Right cardiac atrium (tissue), 5 donors: ENCODE results near the gene DMRTC2. TPM values are rescaled to one million over a fixed set of nuclear protein-coding genes. Genes with fewer than 3 reads are reported as not detected.

Experiments used
- ATAC-seq, 2 donors: fragments of 200-7000 bp; cut with Tn5 transposase; one replicate each; pipeline versions ENCODE4 v1.8.0 to v1.9.1; 2020; ENCODE audit warnings: moderate library complexity in 2 of 2, mild to moderate bottlenecking in 1 of 2
- DNase-seq, 3 donors: peaks; one replicate each; pipeline ENCODE4 v3.0.0-alpha.2; 2020
- H3K27ac ChIP-seq: one replicate; pipeline ENCODE4 v1.5.1; 2013; ENCODE audit warnings: mild to moderate bottlenecking, low read length, control low read depth, moderate library complexity
- H3K27me3 ChIP-seq: one replicate; pipeline ENCODE4 v1.6.1; 2013; ENCODE audit not compliant: control insufficient read depth, insufficient read depth
- H3K4me1 ChIP-seq: one replicate; pipeline ENCODE4 v1.6.1; 2013; ENCODE audit warnings: low read length; ENCODE audit not compliant: control insufficient read depth, insufficient read depth
- H3K4me3 ChIP-seq: one replicate; pipeline ENCODE4 v1.5.1; 2013; ENCODE audit warnings: low read length, control low read depth
- H3K9me3 ChIP-seq: one replicate; pipeline ENCODE4 v1.6.1; 2013; ENCODE audit warnings: low read length; ENCODE audit not compliant: control insufficient read depth
- WGBS: extraction: QIAGEN DNeasy Blood & Tissue Kit; methylation state at CpG from one replicate; pipeline ENCODE4 v1.1.7; 2013; 5-methylcytosine and 5-hydroxymethylcytosine counted together
- intact Hi-C, 4 donors: fragments of 100-400 bp; cut with DNase I; formaldehyde crosslinking; loops; one replicate each; pipeline versions ENCODE4 v1.11.0 to v1.14.0; 2022 to 2023
- polyA plus RNA-seq: library from polyadenylated mRNA; stranded (reverse); fragments of 200-250 nt; gene quantifications from one replicate; pipeline ENCODE4 v1.2.3, GENCODE V29; 2013
- total RNA-seq, 4 donors: library from RNA; stranded (reverse); fragmentation: NEBNext Ultra II Directional; extraction: Animal tissue kit (Norgen Biotek cat#: 25700); gene quantifications; one replicate each; pipeline ENCODE4 v1.2.1, GENCODE V29; 2021
- donor health status: healthy with polysubstance abuse.
- donor health status: DM: no; HTN: yes; CAD: no.
- donor health status: DM: no; HTN: no; CAD: no.
- donor health status: DM: no; HTN: yes; CAD: no; lungs with severe emphysema.
- donor health status: DM: yes; HTN: yes; CAD: no.

DMRTC2 gene
- total and polyA plus RNA-seq, 5 donors, result not detected

- no peak for ATAC-seq
- no peaks in the 10 kb centered on the region for H3K4me1 ChIP-seq
- WGBS, result 68% methylated on average over 5 of the region's 5 CpGs
These were observed 35.5 kb downstream of the DMRTC2 start for GRCh38 chr19:41880329-41880708.

DNA sequence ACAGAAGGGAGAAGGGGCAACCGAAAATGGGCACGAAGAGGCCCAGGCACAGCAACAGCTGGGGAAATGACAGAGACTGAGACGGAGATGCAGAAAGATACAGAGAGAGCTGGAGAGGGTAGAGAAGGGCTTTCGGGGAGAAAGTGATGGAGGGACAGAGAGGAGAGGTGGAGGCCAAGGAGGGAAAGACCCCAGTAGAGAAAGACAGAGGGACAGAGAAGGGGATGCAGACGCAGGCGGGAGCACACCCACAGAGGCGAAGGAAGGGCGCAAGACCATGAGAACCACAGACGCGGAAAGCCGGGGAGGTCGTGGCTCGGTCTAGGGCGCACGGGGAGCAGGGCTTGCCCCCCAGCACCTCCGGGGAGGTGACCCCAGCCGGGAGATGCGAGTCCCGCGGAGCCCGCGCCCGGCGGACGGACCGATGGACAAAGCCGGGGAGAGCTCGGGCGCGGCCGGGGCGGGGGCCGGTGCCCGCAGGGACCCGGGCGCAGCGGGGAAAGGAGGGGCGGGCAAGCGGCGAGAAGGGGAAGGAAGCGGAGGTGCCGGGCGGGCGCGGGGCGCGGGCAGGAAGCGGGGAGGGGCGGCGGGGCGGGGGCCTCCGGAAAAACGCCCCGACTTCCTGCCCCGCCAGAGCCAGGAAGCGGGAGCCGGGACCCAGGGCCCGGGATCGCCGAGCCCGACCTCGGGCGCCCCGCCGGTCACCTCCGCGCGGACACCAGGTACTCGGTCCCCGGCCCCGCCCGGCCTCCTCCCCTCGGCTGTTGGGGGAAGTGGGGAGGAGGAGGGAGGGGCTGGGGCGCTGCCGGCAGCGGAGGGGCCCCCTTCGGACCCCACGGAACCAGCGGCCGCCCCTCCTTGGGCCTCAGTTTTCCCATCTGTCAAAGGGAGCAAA is 38.0 kb downstream of the DMRTC2 start, which contains the start of gene ARHGEF1:
Gene ARHGEF1, plus strand, starts transcription at position 617 of the 895 bp plus-strand sequence. CDS start 4,899 bp downstream, outside the sequence.
- H3K4me1 ChIP-seq, result no peaks in the 10 kb centered on the region
- no peaks in the 10 kb centered on the region for H3K27me3 ChIP-seq
- peak within 1 kb of the TSS; percentile 85 for H3K4me3 ChIP-seq
- H3K9me3 ChIP-seq, result no peaks in the 10 kb centered on the region
- intact Hi-C loops, result loop anchor here in 1 of 4 donors (10.0 kb wide), 1 partner anchor 52 kb away; no protein-coding TSS in a partner anchor
- DNase-seq (peak; percentile 78 to 91 (median 90)), ATAC-seq (peak; percentile 34 to 61)
- peak within 1 kb of the TSS; percentile 55 for H3K27ac ChIP-seq
- 1% methylated on average over 79 of the region's 80 CpGs for WGBS

More at GRCh38 chr19:41880329-41880708, 35.5 kb downstream of the DMRTC2 start:
- DNase-seq, result no peak
- Histone ChIP-seq H3K4me3 (no peak overlapping the region), H3K9me3 (no peaks in the 10 kb centered on the region), H3K27me3 (no peaks in the 10 kb centered on the region), H3K27ac (no peak overlapping the region)
- intact Hi-C loops, result loop anchor here in 1 of 4 donors (10.0 kb wide), 1 partner anchor 54 kb away; no protein-coding TSS in a partner anchor

DNA sequence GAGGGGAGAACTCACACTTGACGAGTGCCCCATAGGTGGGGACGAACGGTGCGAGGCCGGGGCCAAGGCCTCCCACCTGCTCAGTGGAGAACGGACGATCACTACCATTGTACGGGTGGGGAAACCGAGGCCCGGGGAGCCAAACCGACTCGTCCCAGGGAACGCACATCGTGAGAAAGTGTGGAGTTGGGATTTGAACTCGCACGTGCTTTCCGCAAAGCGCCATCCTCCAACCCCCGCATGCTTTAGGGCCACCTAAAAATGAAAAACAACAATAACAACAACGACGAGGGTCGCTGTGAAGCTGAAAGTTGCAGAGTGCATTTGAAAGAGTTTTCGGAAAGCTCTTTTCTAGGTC is 38.6 kb downstream of the DMRTC2 start:
- intact Hi-C loops, result loop anchor here in 1 of 4 donors (10.0 kb wide), 1 partner anchor 51 kb away; no protein-coding TSS in a partner anchor
- no peaks in the 10 kb centered on the region for H3K27me3 ChIP-seq
- 2% methylated on average over 23 of the region's 23 CpGs for WGBS
- H3K9me3 ChIP-seq, result no peaks in the 10 kb centered on the region
- peak overlapping the region; percentile 46 for H3K27ac ChIP-seq
- H3K4me1 ChIP-seq, result no peaks in the 10 kb centered on the region
- peak in 1 of 3 donors; percentile 59 for DNase-seq
- peak overlapping the region; percentile 85 for H3K4me3 ChIP-seq
- peak in 1 of 2 donors; percentile 0 for ATAC-seq

- Histone ChIP-seq H3K9me3 (no peaks in the 10 kb centered on the region), H3K4me1 (no peaks in the 10 kb centered on the region), H3K27ac (peak overlapping the region; percentile 46), H3K27me3 (no peaks in the 10 kb centered on the region), H3K4me3 (peak overlapping the region; percentile 85)
- under 1% methylated on average over 66 of the region's 66 CpGs for WGBS
- DNase-seq (peak; percentile 96 to 98 (median 98)), ATAC-seq (peak; percentile 96 to 97)
- intact Hi-C loops, result loop anchor here in 1 of 4 donors (10.0 kb wide), 1 partner anchor 51 kb away; no protein-coding TSS in a partner anchor
These were observed 39.2 kb downstream of the DMRTC2 start for GRCh38 chr19:41883821-41884733.

- ATAC-seq (no peak), DNase-seq (no peak)
- Histone ChIP-seq H3K4me3 (no peak overlapping the region), H3K27ac (no peak overlapping the region), H3K9me3 (no peaks in the 10 kb centered on the region), H3K4me1 (no peaks in the 10 kb centered on the region), H3K27me3 (no peaks in the 10 kb centered on the region)
- 60% methylated on average over 13 of the region's 13 CpGs for WGBS
- intact Hi-C loops, result loop anchor here in 1 of 4 donors (10.0 kb wide), 1 partner anchor 48 kb away; no protein-coding TSS in a partner anchor
These were observed 42.2 kb downstream of the DMRTC2 start for GRCh38 chr19:41886761-41887710.

DNA sequence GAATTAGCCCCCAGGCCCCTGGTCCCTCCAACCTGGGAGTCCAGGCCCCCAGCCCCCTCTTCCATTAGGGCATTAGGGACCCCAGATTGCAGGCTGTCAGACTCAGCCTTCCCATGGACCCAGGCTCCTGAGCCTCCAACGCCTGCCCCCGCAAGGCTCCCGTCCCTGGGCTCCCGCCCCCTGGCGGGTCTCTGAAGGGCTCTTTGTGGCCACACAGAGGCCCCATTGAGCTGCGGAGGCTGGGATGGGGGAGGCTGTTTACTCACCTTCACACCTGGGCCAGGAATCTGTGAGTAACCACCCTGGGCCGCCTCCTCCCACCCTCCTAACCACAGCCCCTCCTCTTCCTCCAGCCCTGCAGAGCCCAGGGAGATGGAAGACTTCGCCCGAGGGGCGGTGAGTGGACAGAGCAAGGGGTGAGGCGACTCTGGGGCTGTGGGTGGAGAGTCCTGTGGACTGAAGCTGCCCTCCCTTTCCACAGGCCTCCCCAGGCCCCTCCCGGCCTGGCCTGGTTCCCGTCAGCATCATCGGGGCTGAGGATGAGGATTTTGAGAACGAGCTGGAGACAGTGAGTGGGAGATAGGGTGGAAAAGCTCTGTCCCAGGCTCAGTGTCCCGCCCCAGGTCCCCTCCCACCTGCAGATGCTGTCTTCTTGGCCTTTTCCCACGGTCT is 43.0 kb downstream of the DMRTC2 start:
- no peak overlapping the region for H3K4me3 ChIP-seq

GRCh38 chr19:41888926-41889325 is 44.1 kb downstream of the DMRTC2 start:
- DNase-seq (no peak), ATAC-seq (no peak)
- intact Hi-C loops, result loop anchor here in 1 of 4 donors (10.0 kb wide), 1 partner anchor 46 kb away; no protein-coding TSS in a partner anchor
- no peaks in the 10 kb centered on the region for H3K27me3 ChIP-seq
- no peak overlapping the region for H3K4me3 ChIP-seq
- no peaks in the 10 kb centered on the region for H3K9me3 ChIP-seq
- H3K27ac ChIP-seq, result no peak overlapping the region
- 88% methylated on average over 12 of the region's 12 CpGs for WGBS
- H3K4me1 ChIP-seq, result no peaks in the 10 kb centered on the region

More for the DNA sequence above, 43.0 kb downstream of the DMRTC2 start:
- Histone ChIP-seq H3K4me1 (no peaks in the 10 kb centered on the region), H3K27ac (no peak overlapping the region), H3K27me3 (no peaks in the 10 kb centered on the region), H3K9me3 (no peaks in the 10 kb centered on the region)
- intact Hi-C loops, result loop anchor here in 1 of 4 donors (10.0 kb wide), 1 partner anchor 47 kb away; no protein-coding TSS in a partner anchor
- WGBS, result 54% methylated on average over 17 of the region's 17 CpGs
- DNase-seq (no peak), ATAC-seq (no peak)

DNA sequence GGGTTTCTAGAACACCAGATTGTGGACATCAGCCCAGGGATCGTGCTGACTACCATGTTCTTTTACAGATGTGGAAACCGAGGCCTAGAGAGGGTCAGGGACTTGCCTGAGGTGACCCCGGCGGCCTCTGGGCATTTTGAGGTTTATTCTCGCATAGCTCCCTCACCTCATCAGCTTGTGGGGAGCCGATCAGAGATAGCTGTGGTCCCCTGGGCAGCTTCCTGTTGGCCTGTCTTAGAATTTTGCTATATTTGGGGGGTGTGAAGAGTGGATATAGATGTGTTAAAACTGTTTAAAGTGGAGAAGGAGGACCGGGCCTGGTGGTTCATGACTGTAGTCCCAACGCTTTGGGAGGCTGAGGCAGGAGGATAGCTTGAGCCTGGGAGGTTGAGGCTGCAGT is 45.1 kb downstream of the DMRTC2 start:
- Histone ChIP-seq H3K9me3 (no peaks in the 10 kb centered on the region), H3K4me1 (no peaks in the 10 kb centered on the region), H3K4me3 (no peak overlapping the region), H3K27me3 (no peaks in the 10 kb centered on the region), H3K27ac (no peak overlapping the region)
- 90% methylated on average over 8 of the region's 8 CpGs for WGBS
- intact Hi-C loops, result loop anchor here in 1 of 4 donors (10.0 kb wide), 1 partner anchor 45 kb away; no protein-coding TSS in a partner anchor
- no peak for ATAC-seq
- peak in 1 of 3 donors; percentile 32 for DNase-seq

DNA sequence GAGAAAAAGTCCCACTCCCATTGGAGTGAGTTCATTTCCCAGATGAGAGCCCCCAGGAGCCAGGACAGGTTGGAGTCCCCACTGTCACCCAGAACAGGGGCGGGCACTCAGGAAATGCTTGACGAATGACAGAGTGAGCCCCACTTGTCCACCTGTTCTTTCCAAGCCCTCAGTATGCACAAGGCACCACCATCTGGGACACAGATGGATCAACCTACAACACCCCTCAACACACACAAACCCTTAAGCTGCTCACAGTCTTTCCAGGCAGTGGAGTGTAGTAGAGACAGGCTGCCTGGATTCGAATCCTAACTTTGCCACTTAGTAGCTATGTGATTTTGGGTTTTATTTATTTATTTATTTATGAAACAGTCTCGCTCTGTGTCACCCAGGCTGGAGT is 46.1 kb downstream of the DMRTC2 start:
- H3K27ac ChIP-seq, result no peak overlapping the region
- intact Hi-C loops, result no loop called here
- DNase-seq (no peak), ATAC-seq (no peak)
- no peaks in the 10 kb centered on the region for H3K27me3 ChIP-seq
- H3K9me3 ChIP-seq, result no peaks in the 10 kb centered on the region
- 93% methylated on average over 4 of the region's 4 CpGs for WGBS
- no peak overlapping the region for H3K4me3 ChIP-seq
- H3K4me1 ChIP-seq, result no peaks in the 10 kb centered on the region
